HG02759 (cell line): ENCODE measurements around the gene TSC1.
A peak's percentile ranks its signal among the peaks of the same experiment; 100 is the strongest.
"Not testable (repeated sequence)": the region's sequence is repeated elsewhere in the genome, so short reads cannot be mapped to it uniquely, and the experiment has no call there.

ENCODE experiments used
- ATAC-seq: cut with Tn5 transposase; IDR thresholded peaks from one replicate; pipeline ENCODE4 v1.9.1; 2021; ENCODE audit warnings: mild to moderate bottlenecking, moderate library complexity; ENCODE audit not compliant: unreplicated experiment

TSC1 gene

DNA sequence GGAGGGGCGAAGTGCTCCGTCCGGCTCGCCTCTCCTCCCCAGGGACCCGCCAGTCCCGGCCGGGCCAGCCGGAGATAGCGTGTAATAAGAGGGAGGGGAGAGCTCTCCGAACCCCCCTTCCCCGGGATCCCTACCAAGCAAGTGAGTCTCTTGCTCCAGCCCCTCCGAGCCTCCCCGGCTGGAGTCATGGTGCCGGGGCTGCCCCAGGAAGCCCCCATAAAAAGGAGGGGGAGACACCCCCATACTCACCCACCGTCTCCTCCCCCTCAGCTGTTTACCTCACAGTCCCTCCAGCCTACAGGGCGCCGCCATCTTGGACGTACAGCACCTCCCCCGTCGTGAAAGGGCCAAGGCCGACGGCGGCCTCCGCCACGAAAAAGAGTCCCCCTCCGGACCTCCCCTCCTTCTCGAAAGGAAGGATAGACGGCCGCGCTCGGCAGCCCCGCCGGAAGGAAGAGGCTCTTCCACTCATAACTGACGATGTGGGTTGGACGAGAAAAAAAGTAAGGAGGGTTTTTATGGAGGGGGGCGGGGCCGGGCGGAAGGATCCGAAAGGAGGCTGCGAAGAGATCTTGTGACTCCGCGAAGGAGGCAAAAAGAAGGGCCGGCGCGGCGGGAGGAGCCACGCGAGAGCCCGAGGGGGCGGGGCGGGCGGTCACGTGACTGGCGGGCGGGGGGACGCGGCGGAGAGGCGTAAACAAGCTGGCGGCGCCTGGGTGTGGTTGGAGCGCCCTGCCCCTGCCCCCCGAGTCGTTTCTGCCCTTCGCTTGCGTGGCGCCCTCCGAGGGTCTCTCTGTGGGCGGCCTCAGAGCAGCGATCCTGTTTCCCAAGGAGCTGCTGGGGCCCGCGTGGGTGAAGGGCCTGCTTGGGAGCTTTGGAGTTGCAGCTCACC is at the start of gene TSC1:
TSS of gene TSC1 (minus strand) at position 323 of the 892 bp plus-strand sequence. CDS start 15,744 bp downstream, outside the sequence.
- ATAC-seq, result peak; percentile 71

DNA sequence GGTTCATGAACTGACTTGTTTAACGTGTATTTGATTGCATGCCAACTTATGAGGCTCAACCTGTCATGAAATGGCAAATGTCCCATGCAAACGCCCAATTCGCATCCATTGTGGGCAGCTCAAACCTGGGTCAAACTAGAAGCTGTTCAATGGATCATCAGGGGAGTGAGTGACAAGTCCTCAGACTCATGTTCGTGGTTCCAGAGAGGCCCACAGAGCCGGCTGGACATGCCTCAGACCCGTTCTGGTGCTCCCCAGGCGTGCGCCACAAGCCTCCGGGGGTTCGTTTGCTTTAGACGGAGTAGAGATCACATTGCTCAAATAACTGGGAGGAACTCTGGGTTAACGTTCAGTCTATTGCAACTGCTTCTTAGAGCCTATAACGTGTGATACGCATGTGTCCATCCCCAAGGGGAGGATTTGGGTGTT is 49.1 kb upstream of the TSC1 start:
- no peak for ATAC-seq

DNA sequence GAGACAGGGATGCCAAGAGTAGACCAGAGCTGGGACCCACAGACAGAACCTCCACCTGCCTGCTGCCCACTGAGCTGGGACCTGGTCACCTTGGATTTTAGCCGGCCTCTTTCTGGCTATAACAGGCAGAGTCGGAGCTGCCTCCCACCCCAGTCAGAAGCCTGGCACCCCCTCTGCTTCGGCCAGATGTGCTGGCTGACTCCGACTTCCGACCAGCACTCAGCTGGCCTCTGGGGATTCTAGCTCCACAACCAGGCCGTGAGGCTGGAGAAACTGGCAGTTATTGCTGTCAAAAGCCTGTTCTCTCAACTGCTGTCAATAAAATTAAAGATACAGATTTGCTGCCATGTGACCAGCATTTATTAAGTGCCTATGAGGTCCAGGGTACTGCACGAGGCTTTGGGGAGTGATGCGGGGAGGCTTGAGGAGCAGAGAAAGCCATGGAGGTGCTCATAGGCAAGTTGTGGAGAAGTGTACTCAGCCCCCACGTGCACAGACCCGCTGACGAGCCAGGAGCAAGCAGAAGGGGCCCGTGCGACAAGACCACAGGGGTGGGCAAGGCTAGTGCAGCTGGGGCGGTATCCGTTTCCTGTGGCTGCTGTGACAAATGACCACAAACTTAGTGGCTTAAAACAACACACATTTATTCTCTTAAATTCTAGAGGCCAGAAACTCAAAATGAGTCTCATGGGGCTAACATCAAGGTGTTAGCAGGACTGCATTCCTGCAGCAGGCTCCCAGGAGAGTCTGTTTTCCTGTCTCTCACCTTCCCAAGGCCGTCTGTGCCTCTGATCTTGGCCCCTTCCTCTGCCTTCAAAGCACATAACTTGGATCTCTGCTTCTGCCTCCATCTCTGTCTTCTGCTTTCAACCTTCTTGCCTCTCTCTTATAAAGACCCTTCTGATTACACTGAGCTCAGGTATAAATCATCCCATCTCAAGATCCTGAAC is 47.2 kb upstream of the TSC1 start:
- ATAC-seq, result no peak

DNA sequence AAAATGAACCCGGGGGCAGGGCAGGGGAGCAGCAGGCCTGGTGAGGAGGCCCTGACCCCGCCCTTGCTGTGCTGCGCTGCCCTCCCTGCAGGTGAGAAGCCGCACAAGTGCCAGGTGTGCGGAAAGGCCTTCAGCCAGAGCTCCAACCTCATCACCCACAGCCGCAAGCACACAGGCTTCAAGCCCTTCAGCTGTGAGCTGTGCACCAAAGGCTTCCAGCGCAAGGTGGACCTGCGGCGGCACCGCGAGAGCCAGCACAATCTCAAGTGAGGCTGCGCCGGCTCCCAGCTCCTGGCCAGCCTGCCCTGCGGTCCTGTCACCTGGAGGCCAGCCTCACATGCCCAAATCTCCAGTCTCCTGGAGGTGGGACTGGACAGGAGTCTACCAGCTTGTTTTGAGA is 46.4 kb upstream of the TSC1 start:
- no peak for ATAC-seq

DNA sequence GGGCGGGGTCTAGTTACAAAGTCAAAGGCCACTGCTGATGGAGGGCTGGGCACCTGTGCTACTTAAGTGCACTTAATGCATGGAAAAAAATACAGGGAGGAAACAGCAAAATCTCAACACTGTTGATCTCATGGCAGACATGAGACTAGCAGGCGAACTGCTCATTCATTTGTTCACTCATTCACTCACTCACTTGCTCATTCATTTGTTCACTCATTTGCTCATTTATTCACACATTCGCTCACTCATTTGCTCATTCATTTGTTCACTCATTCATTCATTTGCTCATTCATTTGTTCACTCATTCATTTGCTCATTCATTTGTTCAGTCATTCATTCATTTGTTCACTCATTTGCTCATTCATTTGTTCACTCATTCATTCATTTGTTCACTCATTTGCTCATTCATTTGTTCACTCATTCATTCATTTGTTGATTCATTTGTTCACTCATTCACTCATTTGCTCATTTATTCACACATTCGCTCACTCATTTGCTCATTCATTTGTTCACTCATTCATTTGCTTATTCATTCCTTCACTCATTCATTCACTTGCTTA is 45.7 kb upstream of the TSC1 start:
- not testable (repeated sequence) for ATAC-seq

DNA sequence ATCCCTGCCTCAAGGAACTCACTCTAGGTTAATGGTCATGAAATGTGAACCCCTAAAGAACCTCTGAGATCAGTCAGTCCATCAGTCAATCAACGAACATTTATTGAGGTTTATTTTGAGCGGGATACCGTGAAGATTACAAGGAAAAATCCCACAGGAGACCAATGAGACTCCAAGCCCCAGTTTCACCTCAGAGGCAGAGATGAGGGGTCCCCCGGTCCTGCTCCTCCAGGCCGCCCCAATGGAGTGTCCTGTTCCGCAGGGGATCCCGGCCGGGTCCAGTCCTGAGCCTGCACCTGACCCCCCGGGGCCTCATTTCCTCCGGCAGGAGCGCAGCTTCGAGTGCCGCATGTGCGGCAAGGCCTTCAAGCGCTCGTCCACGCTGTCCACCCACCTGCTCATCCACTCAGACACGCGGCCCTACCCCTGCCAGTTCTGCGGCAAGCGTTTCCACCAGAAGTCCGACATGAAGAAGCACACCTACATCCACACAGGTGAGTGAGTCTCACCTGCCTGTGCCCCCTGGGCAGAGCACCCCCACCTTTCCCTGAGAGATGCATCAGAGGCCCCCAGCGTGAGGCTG is 45.1 kb upstream of the TSC1 start:
- no peak for ATAC-seq

DNA sequence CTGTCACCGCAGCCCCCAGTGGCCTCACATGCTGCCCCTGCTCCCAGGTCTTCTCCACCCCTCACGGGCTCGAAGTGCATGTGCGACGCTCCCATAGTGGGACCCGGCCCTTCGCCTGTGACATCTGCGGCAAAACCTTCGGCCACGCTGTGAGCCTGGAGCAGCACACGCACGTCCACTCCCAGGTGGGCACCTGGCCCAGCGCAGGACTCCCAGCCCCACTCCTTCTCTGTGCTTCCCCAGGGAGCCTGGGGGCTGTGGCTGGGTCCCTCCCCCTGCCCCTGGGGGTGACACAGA is 44.5 kb upstream of the TSC1 start:
- no peak for ATAC-seq

DNA sequence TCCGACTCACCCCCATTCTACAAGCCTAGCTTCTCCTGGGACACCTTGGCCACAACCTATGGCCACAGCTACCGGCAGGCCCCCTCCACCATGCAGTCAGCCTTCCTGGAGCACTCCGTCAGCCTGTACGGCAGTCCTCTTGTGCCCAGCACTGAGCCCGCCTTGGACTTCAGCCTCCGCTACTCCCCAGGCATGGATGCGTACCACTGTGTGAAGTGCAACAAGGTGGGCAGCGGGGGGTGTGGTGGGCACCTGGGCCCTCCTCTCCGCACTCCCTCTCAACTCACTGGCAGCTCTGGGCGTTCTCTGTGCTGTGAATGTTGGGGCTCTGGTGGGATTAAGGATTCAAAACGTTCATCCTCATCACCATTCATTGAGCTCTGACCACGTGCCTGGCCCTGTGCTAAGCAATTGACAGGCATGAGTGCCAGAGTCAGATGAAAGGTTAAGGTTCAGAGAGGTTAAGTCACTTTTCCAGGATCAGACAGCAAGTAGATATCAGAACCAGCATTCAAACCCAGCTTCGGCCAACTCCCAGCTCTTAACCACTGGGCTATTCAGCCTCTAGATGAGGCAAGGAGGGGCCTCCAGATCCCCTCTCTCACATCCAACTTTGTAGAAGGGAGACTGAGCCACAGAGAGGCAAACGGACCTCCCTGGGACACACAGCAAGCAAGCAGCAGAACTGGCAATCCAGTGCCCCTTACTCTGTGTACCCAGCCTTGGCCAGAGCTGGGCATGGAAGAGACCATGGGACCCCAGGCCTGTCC is 44.0 kb upstream of the TSC1 start:
- ATAC-seq, result no peak

DNA sequence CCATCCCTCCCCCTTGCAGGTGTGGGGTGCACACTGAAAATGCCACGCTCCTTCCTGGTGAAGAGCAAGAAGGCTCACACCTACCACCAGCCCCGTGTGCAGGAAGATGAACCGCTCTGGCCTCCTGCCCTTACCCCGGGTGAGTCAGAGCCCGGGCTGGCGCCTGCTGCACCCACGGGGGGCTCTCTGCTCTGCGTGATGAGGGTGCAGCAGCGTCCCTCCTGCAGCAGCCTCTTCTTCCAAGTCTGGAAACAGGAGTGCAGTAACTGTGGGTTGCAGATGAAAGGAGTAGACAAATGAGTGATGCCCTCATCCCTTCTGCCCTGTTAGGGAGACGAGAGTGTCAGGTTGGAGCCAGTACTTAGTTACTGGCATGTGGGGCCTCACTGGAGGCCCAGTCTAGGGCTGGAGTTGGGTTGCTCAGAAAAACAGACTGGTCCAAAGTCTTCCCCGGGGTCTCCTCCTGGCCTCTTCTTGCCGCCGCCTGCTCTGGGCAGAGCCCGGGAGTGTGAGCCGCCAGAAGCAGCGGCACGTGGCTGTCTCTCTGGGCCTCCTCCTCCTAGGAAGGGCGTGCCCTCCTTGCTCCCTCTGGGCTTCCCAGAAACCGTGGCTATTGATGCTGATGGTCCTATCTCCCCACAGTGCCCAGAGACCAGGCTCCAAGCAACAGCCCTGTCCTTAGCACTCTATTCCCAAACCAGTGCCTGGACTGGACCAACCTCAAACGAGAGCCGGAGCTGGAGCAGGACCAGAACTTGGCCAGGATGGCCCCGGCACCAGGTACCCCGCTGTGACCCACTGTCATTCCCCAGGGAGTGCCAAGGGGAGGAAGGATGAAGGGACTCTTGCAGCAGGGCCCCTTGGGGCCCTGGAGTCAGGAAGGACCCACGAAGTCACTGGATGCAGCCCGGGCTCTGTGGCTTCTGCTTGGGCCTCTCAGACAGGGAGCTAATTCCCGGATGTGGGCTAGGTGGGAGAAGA is 42.5 kb upstream of the TSC1 start:
- ATAC-seq, result no peak

DNA sequence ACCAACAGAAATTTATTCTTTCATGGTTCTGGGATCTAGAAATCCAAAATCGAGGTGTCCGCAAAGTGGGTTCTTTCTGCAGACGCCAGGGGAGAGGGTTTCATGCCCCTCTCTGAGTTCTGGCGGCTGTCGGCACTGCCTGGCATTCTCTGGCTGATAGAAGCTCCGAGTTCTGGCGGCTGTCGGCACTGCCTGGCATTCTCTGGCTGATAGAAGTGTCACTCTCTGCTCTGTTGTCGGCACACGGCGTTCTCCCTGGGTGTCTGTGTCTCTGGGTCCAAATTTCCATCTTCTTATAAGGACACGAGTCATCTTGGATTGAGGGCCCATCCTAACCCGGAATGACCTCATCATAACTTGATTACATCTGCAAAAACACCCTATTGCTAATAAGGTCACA is 41.7 kb upstream of the TSC1 start:
- ATAC-seq, result no peak

DNA sequence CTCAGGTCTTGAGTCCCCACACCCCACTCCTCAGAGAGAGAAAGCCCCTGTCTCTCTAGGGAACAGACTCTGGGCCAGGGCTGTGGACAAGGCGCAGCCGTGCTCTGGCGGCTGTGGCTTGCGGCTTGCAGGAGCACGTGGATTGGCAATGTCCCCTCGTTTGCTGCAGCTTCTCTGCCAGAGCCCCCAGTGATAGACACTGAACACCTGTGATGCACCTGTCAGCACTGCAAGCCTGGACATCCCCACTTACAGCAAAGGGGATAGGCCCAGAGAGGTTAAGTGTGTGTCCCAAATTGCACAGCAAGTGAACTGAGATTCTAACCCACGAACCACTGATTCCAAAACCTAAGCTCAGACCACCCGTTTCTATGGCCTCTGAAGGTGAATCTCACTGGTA is 41.1 kb upstream of the TSC1 start:
- no peak for ATAC-seq

DNA sequence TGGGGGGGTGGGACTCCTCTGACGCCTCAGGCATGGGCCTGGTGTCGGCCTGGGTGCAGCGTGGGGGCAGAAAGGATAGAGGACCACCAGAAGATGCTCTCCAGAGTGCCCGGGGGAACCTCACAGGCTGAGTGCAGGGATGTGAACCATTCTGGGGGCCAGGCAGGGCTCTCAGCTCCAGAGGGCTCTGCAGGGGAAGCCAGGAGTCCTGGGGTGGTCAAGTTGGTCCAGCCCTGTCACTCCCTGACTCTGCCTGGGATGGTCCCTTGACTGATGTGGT is 40.6 kb upstream of the TSC1 start:
- no peak for ATAC-seq

DNA sequence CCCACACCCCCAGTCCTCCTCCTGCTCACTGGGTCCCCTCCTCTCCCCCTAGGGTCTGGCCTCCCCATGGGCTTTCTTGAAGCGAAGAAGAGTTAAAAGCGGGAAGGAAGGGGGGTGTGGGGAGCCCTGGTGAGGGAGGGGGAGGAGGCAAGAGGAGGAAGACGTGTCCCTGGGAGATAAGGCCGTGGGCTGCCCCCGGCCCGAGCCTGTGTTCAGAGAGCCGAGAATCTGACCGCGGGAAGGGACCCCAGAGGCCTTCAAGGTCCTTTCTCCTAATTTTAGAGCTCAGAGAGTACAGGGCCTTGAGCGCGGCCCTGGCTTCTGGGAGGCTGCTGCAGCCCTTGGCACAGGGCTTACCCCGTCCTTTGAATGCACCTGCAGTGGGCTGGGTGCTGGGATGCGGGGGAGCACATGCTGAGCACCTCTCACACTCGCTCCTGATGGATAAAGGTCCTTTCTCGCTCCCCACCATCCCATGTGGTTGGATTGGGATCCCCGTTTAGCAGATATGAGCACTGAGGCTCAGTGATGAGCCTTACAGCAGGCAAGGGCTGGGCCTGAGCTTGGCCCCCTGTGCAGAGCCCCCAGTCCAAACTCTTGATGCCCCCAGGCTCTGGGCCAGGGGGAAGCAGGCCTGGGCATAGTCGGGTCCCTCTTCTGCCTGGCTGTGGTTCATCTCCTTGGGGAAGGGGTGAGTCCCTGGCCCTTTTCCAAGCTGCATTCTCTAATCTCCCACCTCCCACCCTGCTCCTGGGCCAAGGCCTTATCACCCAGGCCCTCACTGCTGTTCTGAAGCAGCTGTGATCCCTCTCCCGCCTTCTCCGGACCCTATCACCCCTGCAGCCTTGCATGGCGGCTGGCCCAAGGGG is 40.0 kb upstream of the TSC1 start:
- no peak for ATAC-seq

DNA sequence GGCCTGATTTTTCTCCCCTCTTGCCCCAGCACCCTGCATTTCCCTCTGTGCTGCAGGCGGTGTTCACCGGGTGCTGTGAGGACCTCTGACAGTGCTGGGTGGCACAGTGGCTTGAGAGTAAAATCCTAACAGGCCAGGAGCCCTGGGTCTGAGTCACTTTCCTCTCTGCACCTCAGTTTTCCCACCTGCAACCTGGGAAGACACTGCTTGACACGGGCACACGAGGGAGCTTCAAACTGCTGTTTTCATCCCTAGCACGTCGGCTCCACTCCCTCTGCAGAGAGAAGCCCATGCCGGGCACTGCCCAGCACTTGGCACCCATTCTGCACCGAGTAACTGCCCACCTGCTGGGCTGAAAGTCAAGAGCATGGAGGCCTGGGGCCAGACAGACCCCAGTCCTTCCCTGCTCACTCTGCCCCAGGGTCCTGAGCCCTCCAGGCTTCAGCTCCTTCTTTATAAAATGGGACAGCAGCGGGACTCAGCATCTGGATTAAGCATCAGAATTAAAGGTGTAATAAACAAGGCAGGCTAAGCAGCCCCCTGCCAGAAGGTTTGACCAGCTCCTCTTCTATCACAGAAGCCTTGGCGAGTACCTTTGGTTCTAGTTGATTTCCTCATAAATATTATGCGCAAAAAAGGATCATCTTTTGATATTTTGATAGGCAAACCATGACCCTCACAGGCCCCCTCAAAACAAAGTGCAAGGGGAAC is 39.2 kb upstream of the TSC1 start:
- ATAC-seq, result no peak

DNA sequence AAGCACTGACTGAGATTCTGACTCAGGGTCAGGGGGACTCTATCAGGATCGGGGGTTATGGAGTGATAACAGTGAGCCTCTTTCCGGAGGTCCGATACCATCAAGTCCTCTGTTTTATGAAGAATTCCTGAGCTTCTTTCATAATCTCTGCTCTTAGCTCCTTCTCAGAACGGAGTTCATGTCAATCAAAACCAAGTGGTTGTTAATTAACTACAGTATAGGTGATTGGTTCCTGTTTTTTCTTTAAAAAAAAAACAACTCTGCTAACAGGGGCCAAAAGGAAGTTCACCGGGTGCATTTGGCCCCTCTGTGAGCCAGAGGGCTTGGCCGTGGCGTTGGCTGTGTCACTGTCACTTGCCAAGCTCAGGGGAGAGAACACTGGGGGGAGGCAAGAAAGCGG is 38.0 kb upstream of the TSC1 start:
- peak; percentile 51 for ATAC-seq

DNA sequence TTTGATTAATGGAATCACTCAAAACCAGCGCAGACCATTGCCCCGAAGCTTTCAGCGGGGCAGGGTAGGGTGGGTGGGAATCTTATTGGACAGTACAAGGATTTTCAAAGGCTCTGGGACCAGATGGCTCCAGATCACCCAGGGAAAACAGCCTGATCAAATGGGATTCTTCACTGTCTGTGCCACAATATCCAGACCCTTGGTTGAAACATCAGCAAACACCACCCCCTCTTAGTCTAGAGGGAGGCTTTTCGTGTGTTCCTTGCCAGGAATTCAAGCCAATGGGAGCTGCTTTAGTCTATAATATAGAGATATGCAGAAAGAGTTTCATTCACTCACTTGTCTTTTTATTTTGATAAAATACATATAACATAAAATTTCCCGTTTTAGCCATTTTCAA is 35.7 kb upstream of the TSC1 start:
- no peak for ATAC-seq

DNA sequence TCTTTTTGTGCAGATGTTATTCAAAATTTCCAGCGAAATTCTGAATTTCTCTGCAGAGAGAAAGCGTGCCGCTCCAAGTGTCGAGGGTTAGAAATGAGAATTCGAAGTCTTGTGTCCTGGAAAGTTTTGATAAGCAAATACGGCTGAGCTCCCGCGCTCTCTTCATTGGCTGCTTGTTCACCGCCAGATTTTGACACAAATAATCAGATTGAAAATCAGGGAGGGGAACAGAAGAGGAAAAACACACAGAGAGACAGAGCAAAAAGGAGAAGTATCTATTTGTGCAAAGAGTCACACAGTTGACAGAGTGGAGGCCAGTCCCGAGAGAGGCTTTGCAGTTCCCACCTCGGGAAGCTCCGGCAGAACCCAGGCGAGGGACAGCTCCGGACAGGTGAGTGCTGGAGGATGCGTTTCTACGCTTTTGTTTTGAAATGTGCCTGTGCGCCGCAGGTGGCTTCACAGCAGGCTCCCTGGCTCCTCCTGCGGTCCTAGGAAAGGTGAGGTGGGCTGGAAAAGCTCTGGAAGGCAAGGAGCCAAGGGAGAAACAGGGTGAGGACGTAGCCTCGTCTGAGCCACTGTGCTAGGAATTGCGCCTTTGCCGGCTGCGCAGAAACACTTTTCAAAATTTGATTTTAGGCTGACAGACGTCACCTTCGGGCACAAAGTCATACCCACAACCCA is 34.2 kb upstream of the TSC1 start, which contains the start of gene GFI1B:
TSS of gene GFI1B (plus strand) at position 244 of the 681 bp plus-strand sequence. CDS start 7,985 bp downstream, outside the sequence.
- no peak for ATAC-seq
